Suppressor macrophage (primary cell): Measurements from ENCODE around the gene PLCH1.
A peak's percentile ranks its signal among the peaks of the same experiment; 100 is the strongest.

Experiments
- DNase-seq, 4 experiments: peaks; one replicate each; pipeline ENCODE4 v3.0.0-alpha.2; 2020 to 2022

Gene PLCH1

DNA sequence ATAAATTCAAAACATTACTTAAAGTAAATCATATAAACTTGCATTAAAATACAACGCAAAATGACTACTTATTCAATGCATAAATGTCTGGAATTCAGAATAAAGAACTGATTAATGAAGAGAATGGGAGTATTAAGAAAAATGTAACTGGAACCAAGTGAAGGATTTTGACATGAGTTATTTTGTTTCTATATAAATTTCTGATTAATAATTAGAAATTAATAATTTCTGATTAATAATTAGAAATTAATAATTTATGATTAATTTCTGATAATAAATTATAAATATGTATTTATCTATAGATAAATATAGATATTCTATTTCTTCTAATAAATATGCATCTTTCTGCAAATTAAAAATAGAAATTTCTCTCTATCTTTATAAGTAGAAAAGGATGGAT lies 291.4 kb downstream of the PLCH1 start:
- DNase-seq = no peak

DNA sequence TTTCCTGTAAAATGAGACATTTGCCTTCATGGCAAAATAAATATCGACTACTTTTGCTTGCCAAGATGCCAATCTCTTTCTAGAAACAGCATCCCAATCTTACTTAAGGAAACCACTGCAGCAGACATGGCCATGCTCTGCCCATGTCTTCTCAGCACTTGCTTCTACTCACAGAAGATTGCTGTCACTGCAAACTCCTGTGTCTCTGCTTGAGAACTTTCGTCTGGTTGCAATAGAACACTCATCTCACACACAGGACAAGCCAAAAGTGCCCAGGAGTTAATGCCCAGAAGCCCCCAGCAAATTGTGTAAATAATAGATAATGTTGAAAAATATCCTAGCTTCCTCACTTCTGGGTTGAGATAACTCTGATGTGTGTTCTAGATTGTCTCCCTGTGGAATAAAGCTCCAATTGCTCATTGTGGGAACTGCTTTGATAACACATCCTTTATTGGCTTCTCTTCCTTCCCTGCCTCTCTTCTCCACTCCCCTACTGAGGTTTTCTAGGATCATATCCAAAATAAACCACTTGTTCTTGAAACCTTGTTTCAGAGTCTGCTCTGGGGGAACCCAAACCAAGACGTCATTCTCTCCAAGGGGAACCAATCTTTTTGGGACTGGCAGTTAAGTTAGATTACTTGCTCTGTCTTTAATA lies 295.1 kb downstream of the PLCH1 start:
- no peak for DNase-seq

DNA sequence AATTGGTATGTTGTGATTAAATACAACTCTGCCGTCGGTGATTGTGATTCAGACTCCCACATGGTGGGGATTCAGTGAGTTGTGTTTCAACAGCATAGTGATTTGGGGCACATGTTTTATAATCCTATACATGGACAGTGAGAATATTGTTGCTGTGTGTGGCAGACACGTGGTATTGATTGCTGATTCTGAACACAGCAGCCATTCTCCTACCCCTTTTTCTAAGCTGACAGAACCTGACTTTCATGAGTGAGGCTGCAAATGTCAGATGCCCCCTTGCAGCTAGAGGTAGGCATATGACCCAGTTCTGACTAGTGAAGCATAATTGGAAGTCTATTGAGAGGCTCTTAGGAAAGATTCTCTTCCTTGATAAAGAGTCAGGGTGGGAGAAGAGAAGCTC lies 296.3 kb downstream of the PLCH1 start:
- no peak for DNase-seq

DNA sequence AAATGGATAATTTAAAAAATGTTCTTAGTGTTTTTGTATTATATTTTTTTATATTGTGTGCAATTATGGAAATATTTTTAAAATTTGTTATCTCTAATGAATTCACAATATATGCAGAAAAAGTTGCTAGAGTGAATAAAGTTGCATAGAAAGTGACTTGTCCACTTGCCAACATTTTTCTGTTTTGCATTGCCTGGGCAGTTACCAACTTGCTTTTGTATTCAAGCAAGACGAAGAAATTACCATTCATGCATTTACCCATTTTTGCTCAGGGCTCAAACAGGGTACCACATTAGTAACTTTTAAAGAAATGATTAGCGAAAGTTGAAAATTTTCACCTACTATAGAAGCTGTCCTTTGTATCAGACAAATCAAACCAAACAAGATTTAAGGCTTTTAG lies 298.5 kb downstream of the PLCH1 start:
- no peak for DNase-seq

DNA sequence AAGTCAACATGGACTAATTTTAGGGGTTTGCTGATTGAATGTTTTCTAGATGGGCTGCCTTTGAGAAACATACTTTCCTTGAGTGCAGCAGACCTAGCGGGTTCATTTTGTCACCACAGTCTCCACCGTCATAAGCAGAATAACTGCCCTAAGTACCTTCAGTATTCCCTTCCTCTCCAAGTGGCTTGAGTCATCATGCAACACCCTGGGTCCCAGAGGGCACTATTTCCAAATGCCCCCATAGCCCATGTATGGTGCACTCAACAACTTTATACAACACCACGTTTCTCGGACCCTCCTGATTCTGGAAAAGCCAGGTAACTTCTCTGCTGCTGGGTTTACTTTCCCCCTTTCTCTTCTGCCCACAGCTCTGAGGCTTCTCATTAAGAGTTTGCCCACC lies 300.1 kb downstream of the PLCH1 start:
- no peak for DNase-seq

DNA sequence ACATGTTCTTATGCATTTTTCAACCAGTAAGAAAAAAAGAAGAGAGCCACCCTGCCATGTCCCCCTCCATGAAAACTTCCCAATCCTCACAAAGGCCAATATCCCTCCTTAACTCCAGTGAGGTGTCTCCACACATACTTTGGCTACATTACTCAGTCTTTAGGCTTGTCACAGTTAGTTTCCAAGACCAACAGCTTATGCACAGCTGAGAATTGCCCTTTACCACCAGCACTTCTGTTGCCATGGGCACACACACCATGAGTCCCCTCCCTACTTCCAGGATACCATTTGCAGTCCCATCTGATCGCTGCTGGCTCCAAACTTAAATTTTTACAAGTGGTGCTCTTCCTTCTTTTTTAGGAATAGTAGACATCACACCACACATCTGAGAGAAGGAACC lies 301.1 kb downstream of the PLCH1 start:
- DNase-seq = no peak

DNA sequence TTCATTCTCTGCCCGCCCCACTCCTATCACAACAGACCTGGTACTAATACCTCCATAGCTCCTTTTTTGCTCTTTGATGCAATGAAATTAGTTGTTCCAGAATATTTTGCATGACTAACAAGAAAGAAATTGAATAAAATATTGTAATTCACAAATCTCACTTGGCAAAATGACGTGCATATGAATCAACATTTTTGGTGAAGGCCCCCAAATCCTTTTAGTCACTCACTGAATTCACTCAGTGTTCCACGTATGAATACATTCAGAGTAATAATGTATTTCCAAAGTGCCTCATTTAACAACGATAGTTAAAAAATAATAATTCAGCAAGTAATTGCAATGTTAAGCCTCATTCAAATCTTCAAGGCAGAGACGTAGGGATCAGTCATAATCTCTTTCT lies 302.8 kb downstream of the PLCH1 start:
- no peak for DNase-seq

DNA sequence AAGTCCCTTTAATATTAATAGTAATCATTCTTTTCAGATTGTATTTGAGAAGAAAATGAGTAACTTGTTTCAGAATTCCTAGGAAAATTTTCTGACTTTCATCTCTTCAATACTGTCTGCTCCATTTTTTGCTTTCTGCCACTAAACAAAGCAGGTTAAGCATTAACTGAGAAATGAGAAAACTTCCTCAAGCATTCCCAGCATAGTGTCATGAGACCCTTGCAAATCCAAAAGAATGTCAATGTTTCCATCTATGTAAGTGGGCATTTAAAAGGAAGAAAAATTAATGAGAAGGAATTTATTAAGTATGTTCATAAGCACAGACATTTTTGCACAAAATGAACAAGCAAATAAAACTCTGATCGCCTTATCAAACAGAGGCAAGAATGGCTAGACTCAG lies 303.4 kb downstream of the PLCH1 start:
- DNase-seq = no peak

DNA sequence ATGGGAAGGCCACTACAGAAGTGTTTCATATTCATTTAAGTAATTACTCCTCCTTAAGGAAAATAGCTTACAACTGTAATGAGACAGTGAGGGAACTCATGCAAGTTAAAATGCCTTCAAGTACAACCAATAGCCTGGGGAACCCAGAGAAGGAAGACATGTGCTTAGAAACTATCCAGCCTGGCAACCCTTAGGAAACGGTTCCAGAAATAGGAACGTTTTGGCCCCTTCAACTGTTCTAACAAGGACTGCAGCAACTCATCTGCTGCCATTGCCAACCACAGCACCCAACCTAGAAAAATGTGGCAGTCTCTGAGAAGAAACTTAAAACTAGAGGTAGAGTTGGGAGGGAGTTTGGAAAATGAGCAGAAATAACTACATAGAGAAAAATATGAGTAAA lies 303.8 kb downstream of the PLCH1 start:
- no peak for DNase-seq

DNA sequence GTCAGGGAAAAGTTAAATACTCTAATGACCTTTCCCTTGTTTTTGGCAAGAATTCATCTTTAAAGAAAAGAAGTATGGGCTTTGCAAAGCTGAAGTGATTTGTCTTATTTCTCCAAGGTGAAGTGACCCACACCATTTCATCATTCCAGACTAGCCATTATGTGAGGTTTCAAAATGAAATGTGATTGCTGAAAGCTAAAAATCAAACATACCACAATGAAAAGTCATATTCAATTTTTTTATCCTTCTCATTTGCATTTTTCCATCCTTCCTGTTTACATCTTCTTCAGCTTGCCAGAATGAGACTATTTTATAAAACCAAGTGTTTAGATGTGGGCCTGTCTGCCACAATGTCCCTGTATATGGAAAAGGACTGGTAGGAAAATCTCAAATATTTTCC lies 309.1 kb downstream of the PLCH1 start:
- DNase-seq = no peak

DNA sequence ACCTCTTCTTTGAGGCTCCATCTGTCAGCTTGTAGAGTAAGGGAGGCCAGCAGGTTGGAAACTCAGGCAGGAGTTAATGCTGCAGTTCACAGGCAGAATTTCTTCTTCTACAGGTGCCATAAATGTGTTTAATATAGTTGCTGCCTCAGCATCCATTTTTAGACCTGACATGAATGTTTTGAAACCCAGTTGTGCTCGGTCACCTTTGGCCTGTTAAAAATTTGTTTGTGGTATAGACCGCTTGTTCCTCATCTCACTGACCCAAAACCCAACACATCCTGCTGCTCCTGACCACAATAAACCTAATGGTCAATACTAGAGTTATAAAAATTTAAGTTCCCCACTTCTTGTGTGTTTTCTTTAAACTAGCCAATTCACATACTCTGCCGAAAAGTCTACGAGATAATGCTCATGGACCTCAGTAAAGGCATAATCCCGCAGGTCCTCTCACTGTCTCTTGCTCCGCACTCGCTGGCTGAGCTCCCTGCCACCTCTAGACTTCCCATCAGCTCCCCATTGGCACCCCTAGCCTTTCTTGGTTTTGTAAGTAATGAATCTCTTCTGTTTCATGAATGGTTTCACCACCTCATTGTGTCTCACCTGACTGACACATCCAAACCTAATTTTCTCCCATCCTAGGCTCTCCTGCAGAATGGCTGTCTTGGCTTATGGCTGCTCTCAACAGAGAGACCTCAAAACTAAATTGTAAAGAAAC lies 312.9 kb downstream of the PLCH1 start:
- no peak for DNase-seq

DNA sequence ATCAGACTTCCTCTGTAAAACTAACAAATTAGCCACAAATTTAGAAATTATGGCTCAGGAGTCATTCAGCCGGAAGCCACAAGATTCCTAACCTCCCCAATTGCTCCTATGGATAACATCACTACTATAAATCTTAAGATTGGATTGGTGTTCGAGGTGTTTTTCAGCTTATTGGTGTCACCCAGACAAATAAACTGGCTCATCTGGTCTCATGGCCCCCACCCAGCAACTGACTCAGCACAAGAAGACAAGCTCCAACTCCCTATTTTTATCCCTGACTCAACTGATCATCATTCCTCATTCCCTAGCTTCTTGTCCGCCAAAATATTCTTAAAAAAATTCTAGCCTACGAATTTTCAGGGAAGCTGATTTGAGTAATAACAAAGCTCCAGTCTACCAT lies 316.3 kb downstream of the PLCH1 start:
- DNase-seq = no peak

DNA sequence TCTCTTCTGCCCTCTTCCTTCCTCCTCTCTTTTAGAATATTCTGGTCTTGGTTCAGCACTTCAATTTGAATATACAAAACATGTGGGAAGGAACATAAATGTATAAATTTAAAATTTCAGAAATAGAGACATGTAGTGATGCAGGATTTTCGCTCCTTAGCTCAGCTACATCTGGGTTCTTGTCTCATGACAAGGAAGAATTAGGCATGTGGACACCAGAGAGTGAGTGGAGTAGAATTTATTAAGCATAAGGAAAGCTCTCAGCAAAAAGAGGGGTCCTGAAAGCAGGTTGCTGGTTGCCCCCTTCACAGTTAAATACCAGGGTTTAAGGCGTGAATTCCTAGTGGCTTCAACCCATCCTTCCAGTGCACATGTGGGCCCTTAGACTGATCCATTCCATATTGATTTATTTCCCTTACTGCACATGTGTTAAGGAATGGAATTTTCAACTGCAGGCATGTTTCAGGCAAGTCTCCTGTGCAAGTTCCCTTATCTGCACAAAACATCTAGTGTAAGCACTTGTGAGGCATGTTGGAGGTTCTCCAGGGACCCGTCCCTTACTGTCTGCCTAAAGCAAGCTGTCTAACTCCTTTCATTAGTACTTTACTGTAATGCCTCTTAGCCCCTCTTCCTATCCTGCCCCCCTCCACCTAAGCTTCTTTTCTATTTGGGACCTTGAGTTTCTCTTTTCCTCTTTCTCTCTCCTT lies 318.2 kb downstream of the PLCH1 start:
- no peak for DNase-seq

DNA sequence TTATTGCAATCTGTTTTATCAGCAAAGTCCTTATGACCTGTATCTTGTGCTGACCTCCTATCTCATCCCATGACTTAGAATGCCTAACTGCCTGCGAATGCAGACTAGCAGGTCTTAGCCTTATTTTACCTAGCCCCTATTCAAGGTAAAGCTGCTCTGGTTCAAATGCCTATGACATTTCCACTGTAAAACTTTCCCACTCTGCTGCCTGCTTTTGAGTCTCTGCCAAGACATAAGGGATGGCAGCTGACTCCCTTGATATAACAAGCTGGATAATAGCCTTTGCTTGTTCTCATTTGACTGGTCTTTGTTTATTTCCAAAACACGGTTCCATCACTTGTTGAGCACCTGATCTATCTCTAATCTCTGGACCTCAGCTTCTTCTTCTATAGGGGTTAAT lies 319.5 kb downstream of the PLCH1 start:
- DNase-seq = no peak

DNA sequence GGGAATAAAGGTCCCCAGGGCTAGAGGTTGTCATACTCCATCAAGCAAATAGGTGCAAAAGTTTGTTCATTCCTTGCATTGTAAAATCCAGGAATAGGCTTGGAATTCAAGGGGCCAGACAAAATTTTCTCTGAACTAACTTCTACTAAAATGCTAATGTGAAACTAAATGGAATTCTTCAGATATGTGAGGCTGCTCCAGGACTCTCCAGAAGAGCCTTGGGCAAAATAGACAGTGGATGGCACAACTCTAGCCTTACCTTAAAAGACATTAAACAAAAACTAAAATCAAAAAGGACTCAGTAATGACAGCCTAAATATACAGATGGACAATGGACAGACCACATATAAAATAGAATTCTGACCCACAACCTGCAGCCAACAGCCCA lies 320.6 kb downstream of the PLCH1 start:
- no peak for DNase-seq

DNA sequence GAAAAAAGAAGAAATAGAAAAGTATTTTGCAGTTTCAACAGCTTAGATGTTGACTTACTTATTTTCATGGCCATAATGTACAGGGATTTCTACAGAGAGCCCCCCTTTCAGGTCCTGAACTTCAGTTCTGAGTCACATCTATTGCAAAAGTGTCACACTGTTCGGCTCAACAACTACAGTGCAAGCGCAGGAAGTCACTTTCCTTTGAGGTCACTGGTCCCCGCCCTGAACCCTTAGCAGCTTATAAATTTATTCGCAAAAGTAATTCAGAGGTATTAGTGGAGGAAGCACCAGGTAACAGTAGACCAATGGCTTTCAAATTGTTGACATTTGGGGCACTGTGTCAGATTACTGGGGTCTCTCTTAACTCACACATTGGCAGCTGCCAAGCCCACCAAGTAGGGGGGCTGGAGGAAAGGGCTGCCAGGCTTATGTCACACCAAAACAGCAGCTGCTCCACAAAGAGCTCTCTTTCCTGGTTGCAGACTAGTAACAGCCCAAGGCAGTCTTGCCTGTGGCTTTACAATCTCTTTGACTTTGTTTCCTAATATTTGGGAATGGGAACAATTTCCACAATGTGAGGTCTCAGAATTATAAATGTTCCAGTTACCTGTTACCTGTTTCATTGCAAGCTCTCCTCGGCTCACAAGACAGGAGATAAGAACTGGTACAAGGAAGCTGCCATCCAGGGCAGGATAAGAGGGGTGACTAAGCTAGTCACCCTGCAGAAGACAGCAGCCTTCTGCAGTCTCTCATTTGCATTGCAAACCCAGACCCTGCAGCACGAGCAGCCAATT lies 321.1 kb downstream of the PLCH1 start:
- peak in 1 of 4 experiments; percentile 5 for DNase-seq

DNA sequence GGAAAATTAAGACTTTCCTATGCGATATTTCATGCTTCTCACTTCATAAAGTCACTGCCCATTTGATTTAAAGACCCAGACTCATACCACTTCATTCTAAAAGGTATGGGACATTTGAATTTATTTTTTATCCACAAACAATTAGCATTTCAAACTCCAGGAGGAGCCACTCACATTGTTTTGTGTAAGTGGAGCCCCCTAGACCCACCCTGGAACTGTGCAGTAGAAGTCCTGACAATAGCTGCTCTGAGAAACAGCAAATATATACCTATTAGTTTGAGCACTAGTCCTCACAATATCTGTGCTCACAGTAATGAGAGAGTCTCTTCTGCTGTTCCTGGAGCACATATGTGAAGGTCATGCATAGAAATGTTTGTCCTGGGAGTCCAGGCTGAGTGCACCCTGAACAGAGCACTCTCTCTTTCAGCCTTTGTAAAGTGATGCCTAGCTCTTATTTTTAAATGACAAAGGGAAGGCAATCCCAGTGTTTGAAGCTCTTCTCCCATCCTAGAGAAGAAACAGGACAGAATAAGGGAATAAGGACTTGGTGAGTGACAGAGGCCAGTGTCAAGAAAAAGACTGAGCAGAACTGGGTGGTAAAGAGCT lies 323.9 kb downstream of the PLCH1 start:
- DNase-seq = no peak

DNA sequence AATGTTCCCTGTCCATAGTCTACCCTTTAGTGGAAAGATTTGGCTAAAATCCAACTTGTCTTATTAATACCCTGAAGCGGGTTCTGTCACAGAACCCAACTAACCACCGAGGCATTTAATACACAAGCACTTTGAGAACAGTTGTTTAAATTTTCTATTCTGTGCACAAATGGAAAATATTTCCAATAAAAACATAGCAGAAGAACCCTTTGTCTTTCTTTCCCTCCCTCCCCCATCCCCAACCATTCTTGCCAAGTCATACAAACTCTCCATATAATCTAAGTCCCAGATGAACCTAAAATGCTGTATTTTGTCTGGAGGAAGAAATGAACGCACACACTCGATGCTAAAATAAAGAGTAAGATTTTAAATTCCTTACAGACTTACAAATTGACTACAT lies 324.5 kb downstream of the PLCH1 start:
- DNase-seq = no peak

DNA sequence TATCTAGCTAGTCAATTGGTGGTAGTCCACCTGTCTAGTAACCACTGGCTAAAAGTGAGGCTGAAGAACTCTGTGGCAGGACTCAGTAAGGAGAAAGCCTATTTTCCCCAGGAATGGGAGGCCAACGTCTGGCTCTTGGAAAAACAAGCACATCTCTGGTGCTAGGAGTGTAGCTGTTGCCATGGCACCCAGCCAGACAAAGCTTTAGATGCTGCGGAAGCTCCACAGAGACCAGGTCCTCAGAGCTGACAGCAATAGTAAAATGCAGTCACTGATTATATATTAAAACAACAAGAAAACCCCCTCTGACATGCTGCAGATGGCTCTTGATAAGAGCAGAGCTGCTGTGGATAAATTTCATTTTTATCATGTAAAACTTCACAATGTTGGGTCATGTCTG lies 326.5 kb downstream of the PLCH1 start:
- no peak for DNase-seq

DNA sequence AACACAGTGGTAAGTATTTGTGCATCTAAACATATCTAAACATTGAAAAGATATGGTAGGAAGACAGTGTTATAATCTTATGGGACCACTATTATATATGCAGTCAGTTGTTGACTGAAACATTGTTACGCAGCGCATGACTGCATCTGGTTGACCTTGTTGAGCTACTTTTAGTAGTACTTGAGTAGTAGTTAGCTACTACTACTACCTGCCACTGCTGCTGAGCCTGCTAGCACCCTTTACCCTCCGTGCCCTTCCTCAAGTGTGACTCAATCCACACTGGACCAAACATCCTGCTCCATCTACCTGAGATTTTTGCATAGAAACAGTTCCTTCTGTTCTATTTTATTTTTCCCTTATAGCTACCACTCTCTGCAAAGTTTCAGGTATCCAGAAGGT lies 327.8 kb downstream of the PLCH1 start:
- no peak for DNase-seq

DNA sequence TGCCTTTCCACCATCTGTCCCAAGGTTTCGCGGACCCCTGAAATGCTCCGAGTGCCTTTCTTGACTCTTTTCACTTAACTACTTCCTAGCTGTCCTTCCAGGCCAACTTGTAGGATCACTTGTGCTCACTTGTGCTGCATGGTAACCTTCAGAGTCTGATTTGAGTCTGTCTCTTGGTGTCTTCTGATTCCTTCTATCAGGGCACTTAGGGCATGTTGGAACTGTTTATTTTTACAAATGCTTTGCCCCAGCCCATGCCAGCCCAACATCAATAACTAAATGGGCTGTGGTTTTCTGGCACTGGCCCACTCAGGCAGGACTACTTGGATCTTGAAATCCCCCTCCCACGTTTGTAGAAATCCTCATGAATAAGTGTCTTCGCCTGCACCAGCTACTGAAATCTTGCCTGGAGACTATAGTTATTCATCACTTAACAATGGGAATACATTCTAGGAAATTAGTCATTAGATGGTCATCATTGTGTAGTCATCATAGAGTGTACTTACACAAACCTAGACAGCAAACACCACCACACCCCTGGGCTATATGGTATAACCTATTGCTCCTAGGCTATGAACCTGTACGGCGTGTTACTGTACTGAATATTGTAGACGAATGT lies 328.3 kb downstream of the PLCH1 start:
- DNase-seq = no peak

DNA sequence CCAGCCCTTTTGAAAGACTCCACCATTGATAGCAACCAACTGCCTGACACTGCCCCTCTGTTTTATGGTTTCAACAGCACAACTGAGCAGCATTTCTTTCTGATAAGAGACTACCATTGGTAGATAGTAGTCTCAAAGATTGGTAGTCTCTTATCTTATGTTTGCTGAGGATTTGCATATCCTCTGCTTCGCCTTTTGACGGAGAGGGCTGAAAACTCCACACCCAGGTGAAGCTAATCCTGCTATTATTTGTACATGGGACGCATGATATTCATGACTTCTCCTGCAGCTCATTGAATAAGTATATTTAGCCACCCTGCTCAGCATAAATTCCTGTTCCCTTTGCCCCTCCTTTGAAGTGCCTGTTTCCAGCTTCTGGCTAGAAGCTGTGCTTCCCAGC lies 332.0 kb downstream of the PLCH1 start:
- no peak for DNase-seq
